GM12878 (cell line): ENCODE measurements around the gene UNC13B. TPM values are rescaled to one million over a fixed set of nuclear protein-coding genes. Genes with fewer than 3 reads are reported as not detected.

ENCODE experiments used
- ATAC-seq: fragments of 200-7000 bp; cut with Tn5 transposase; 3 replicates; pipeline ENCODE4 v1.9.1; 2020; ENCODE audit warnings: mild to moderate bottlenecking, moderate library complexity
- BruUV-seq: library from RNA; stranded (reverse); fragments of 400-500 nt; replicated peaks from 2 replicates; lab custom pipeline; 2021; lab: Mats Ljungman, UMichigan
- CTCF ChIA-PET: fragments of 300-600 bp; sonication (Branson Sonifier 250); formaldehyde crosslinking; extraction: SDS; loops from one replicate; lab custom pipeline; 2021; ENCODE audit warnings: inconsistent platforms; lab: Yijun Ruan, JAX
- POLR2A ChIA-PET: fragments of 350-600 bp; formaldehyde crosslinking; extraction: SDS; loops from one replicate; lab custom pipeline; 2021; ENCODE audit warnings: inconsistent platforms; lab: Charles Lee
- RAD21 ChIA-PET: fragments of 300-600 bp; sonication (Branson Sonifier 250); formaldehyde crosslinking; loops from one replicate; lab custom pipeline; 2023; ENCODE audit warnings: antibody characterized with exemption; ENCODE audit not compliant: unreplicated experiment; lab: Charles Lee
- SMC1A ChIA-PET: fragments of 300-600 bp; sonication (Branson Sonifier 250); formaldehyde crosslinking; loops from one replicate; lab custom pipeline; 2023; ENCODE audit not compliant: unreplicated experiment, uncharacterized antibody; lab: Charles Lee
- DNase-seq: peaks from one replicate; pipeline ENCODE4 v3.0.0-alpha.2; 2011; ENCODE audit warnings: low read depth, low spot score
- FAIRE-seq: peaks from 3 replicates; lab custom pipeline; 2011; peaks lifted over from hg19 to GRCh38; lab: Jason Lieb, UNC
- H2AFZ ChIP-seq: 2 replicates; pipeline ENCODE4 v1.6.0; 2011; ENCODE audit warnings: low read depth, low read length, control low read depth; ENCODE audit not compliant: control insufficient read depth
- H3K27ac ChIP-seq: 2 replicates; pipeline ENCODE4 v1.5.1; 2011; ENCODE audit warnings: control low read depth; ENCODE audit not compliant: control insufficient read depth, insufficient read depth
- H3K27me3 ChIP-seq, 2 experiments: replicated peaks in 1 of 2; 2 replicates each; pipeline versions ENCODE4 v1.6.0 to v1.6.1; 2011; ENCODE audit warnings: low read length in 1 of 2; ENCODE audit not compliant: control insufficient read depth in 2 of 2, insufficient read depth in 2 of 2
- H3K36me3 ChIP-seq, 2 experiments: 2 replicates each; pipeline ENCODE4 v1.5.1; 2011; ENCODE audit warnings: low read length in 1 of 2; ENCODE audit not compliant: control insufficient read depth in 2 of 2, insufficient read depth in 2 of 2
- H3K4me1 ChIP-seq: 2 replicates; pipeline ENCODE4 v1.6.1; 2011; ENCODE audit warnings: mild to moderate bottlenecking, low read length, moderate library complexity, mixed read lengths; ENCODE audit not compliant: control insufficient read depth, insufficient read depth
- H3K4me2 ChIP-seq: 2 replicates; pipeline ENCODE4 v1.6.0; 2011; ENCODE audit warnings: control low read depth; ENCODE audit not compliant: control insufficient read depth, insufficient read depth
- H3K4me3 ChIP-seq: fragments of 200-600 bp; sonication (generic); 2 replicates; pipeline ENCODE4 v1.5.1; 2016
- H3K79me2 ChIP-seq: 2 replicates; pipeline ENCODE4 v1.6.0; 2011; ENCODE audit warnings: low read length; ENCODE audit not compliant: control insufficient read depth, insufficient read depth
- H3K9ac ChIP-seq: 2 replicates; pipeline ENCODE4 v1.8.0; 2011; ENCODE audit warnings: low read length, control low read depth, mixed read lengths; ENCODE audit not compliant: control insufficient read depth, insufficient read depth
- H3K9me3 ChIP-seq: replicated peaks from 3 replicates; pipeline ENCODE4 v1.5.1; 2011; ENCODE audit warnings: mild to moderate bottlenecking, low read length; ENCODE audit not compliant: control insufficient read depth, insufficient read depth
- H4K20me1 ChIP-seq: 2 replicates; pipeline ENCODE4 v1.6.0; 2011; ENCODE audit not compliant: control insufficient read depth, insufficient read depth
- BHLHE40 ChIP-seq, 2 experiments: fragments of 450-650 bp in 1 of 2; IDR thresholded peaks; 2 replicates each; pipeline ENCODE4 v1.6.1; 2011 to 2017; ENCODE audit warnings: low read depth in 2 of 2, borderline replicate concordance in 1 of 2, improper control_type of control experiment in 1 of 2, low read length in 1 of 2, mild to moderate bottlenecking in 1 of 2
- CHD1 ChIP-seq: IDR thresholded peaks from 2 replicates; pipeline ENCODE4 v1.6.1; 2012; ENCODE audit warnings: low read depth, low read length, improper control_type of control experiment
- DPF2 ChIP-seq: fragments of 450-650 bp; IDR thresholded peaks from 2 replicates; pipeline ENCODE4 v1.6.1; 2017; ENCODE audit warnings: mild to moderate bottlenecking
- FOS ChIP-seq: IDR thresholded peaks from 3 replicates; pipeline ENCODE4 v1.6.1; 2011; ENCODE audit warnings: borderline replicate concordance; ENCODE audit not compliant: insufficient read length; ENCODE audit errors: extremely low read depth
- HDAC2 ChIP-seq: fragments of 200-600 bp; sonication (generic); IDR thresholded peaks from 2 replicates; pipeline ENCODE4 v1.6.1; 2017
- MXI1 ChIP-seq: fragments of 150-350 bp; IDR thresholded peaks from 2 replicates; pipeline ENCODE4 v1.6.1; 2011; ENCODE audit warnings: low read depth, mild to moderate bottlenecking, inconsistent platforms, low read length, improper control_type of control experiment
- NBN ChIP-seq: fragments of 450-650 bp; IDR thresholded peaks from 2 replicates; pipeline ENCODE4 v1.6.1; 2016
- NFYA ChIP-seq: IDR thresholded peaks from 2 replicates; pipeline ENCODE4 v1.6.1; 2011; ENCODE audit warnings: low read depth, mild to moderate bottlenecking, low read length, improper control_type of control experiment, borderline replicate concordance
- POLR2AphosphoS5 ChIP-seq: IDR thresholded peaks from 2 replicates; pipeline ENCODE4 v1.6.1; 2011; ENCODE audit warnings: mild to moderate bottlenecking, low read length, inconsistent platforms
- RAD21 ChIP-seq: IDR thresholded peaks from 2 replicates; pipeline ENCODE4 v1.6.1; 2011; ENCODE audit warnings: mild to moderate bottlenecking, low read depth, low read length, moderate library complexity; ENCODE audit not compliant: insufficient read depth
- RCOR1 ChIP-seq: conservative IDR thresholded peaks from 2 replicates; pipeline ENCODE4 v1.6.1; 2012; ENCODE audit warnings: low read depth, low read length, improper control_type of control experiment
- SMC3 ChIP-seq: IDR thresholded peaks from 2 replicates; pipeline ENCODE4 v1.6.1; 2011; ENCODE audit warnings: low read length, improper control_type of control experiment, borderline replicate concordance
- TCF3 ChIP-seq: IDR thresholded peaks from 2 replicates; pipeline ENCODE4 v1.6.1; 2012; ENCODE audit warnings: low read depth, mild to moderate bottlenecking, low read length, borderline replicate concordance; ENCODE audit not compliant: insufficient read depth
- TCF7 ChIP-seq: IDR thresholded peaks from 2 replicates; pipeline ENCODE4 v1.6.1; 2014; ENCODE audit warnings: antibody characterized with exemption, borderline replicate concordance
- YY1 ChIP-seq: IDR thresholded peaks from 2 replicates; pipeline ENCODE4 v1.6.1; 2011; ENCODE audit warnings: low read depth, mild to moderate bottlenecking, low read length
- WGBS: methylation state at CpG from one replicate; pipeline ENCODE4 v1.1.6; 2016; ENCODE audit warnings: low lambda C conversion rate; ENCODE audit not compliant: insufficient replicate concordance, insufficient coverage; ENCODE audit errors: missing lambda C conversion rate; 5-methylcytosine and 5-hydroxymethylcytosine counted together
- in situ Hi-C: fragments of 300-500 bp; cut with MboI; formaldehyde crosslinking; loops from 9 replicates; pipeline ENCODE4 v1.14.3; 2018; ENCODE audit warnings: mixed read lengths
- intact Hi-C: fragments of 100-400 bp; cut with micrococcal nuclease; formaldehyde crosslinking; loops from one replicate; pipeline ENCODE4 v1.14.2; 2022; ENCODE audit not compliant: unreplicated experiment
- polyA plus RNA-seq, 11 experiments: library from polyadenylated mRNA; depleted of rRNA in 4 of 11; unstranded in 6 of 11; stranded (reverse) in 5 of 11; fragments of >200 nt; fragmentation: Nextera tagmentation in 4 of 11; fragmentation: Illumina TruSeq in 1 of 11; extraction: Ambion mirVana in 4 of 11; extraction: Trizol in 1 of 11; gene quantifications; 1 replicate in 1 of 11; 2 replicates in 10 of 11; pipeline versions ENCODE4 v1.2.1 to v1.2.3, GENCODE V29; 2011 to 2016; ENCODE audit warnings: inconsistent platforms in 2 of 11, missing spikeins in 2 of 11, low read depth in 1 of 11
- total RNA-seq, 4 experiments: library from RNA; depleted of rRNA in 3 of 4; stranded (reverse); fragments of >200 nt in 3 of 4; fragmentation: Illumina TruSeq in 1 of 4; extraction: Trizol in 1 of 4; gene quantifications; 2 replicates each; pipeline versions ENCODE4 v1.2.1 to v1.2.3, GENCODE V29; 2013 to 2021
- TF ChIP-seq, protein P1 (sequence below): fragments of 450-650 bp; IDR thresholded peaks from 2 replicates; pipeline ENCODE4 v1.6.1; 2017; ENCODE audit warnings: antibody characterized with exemption, mild to moderate bottlenecking, moderate library complexity
- TF ChIP-seq, protein P2 (sequence below), 3 experiments: IDR thresholded peaks in 2 of 3; conservative IDR thresholded peaks in 1 of 3; 2 replicates each; pipeline ENCODE4 v1.5.1; 2011; ENCODE audit warnings: low read depth in 3 of 3, low read length in 3 of 3, mild to moderate bottlenecking in 3 of 3, control low read depth in 2 of 3, moderate library complexity in 2 of 3, inconsistent platforms in 1 of 3, mixed read lengths in 1 of 3; ENCODE audit not compliant: control insufficient read depth in 2 of 3, insufficient read depth in 1 of 3; ENCODE audit errors: extremely low read depth in 1 of 3
- TF ChIP-seq, protein P3 (sequence below): IDR thresholded peaks from 2 replicates; pipeline ENCODE4 v1.6.1; 2012; ENCODE audit warnings: low read depth, low read length, improper control_type of control experiment

The UNC13B gene
- total and polyA plus RNA-seq, 10 of the 15 experiments (the other 5 are each of a cell fraction or from before 2014, with no cell fraction given), result under 0.01 to 0.42 (median 0.06) TPM; not detected in 4

DNA sequence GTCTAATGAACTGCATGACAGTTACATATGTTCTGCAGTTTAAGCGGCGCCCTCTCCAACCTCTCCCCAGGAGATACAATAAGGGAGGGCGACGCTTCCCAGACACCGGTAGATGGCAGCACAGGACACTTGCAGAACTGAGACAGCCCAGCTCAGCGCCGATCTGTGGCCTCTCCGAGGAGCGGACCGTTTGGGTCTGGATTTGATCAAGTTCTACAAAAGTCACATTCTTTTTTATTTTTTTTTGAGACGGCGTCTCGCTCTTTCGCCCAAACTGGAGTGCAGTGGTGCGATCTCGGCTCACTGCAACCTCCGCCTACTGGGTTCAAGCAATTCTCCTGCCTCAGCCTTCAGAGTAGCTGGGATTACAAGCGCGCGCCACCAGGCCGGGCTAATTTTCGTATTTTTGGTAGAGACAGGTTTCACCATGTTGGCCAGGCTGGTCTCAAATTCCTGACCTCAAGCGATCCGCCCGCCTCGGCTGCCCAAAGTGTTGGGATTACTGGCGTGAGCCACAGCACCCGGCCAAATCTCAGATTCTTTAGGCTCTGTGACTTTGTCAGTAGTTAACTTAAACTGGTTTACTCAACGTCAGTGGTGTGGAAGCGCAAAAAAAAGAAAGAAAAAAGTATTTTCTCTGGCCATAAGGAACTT, 44.8 kb upstream of the UNC13B start:
- no TSS peak for BruUV-seq
- Histone ChIP-seq H3K27me3 (no peaks in the 10 kb centered on the region), H4K20me1 (no peaks in the 10 kb centered on the region), H3K4me1 (peaks cover 24% of the 10 kb centered on the region), H3K79me2 (peaks cover 3% of the 10 kb centered on the region), H3K4me2 (peak overlapping the region; percentile 92), H2AFZ (peak overlapping the region; percentile 84), H3K36me3 (no peaks in the 10 kb centered on the region), H3K27ac (no peak overlapping the region), H3K9me3 (no peaks in the 10 kb centered on the region), H3K4me3 (no peak overlapping the region), H3K9ac (no peak overlapping the region)
- DNase-seq, result no peak
- in situ Hi-C loops, result loop anchor here (5.0 kb wide), 3 partner anchors 140 to 485 kb away; no protein-coding TSS in a partner anchor
- ChIA-PET CTCF (interaction anchor here (0.6 to 3.9 kb wide), 18 partner anchors 10 to 483 kb away, joined by 3 to 85 read pairs (median 5); no protein-coding TSS in a partner anchor), POLR2A (interaction anchor here (0.6 kb wide), 1 partner anchor 140 kb away, joined by 3 read pairs; no protein-coding TSS in a partner anchor), SMC1A (interaction anchor here (1.0 to 3.0 kb wide), 5 partner anchors 139 to 437 kb away, joined by 3 to 23 read pairs (median 4); no protein-coding TSS in a partner anchor), RAD21 (interaction anchor here (0.8 to 2.7 kb wide), 8 partner anchors 14 to 437 kb away, joined by 3 to 20 read pairs (median 6); partner anchors contain the start of gene STOML2)
- 26% methylated on average over 30 of the region's 30 CpGs for WGBS
- peak; percentile 79 for ATAC-seq
- intact Hi-C loops, result loop anchor here (1.0 to 10.0 kb wide), 6 partner anchors 142 to 698 kb away; partner anchors contain the start of genes CREB3, HINT2, SPAG8 and TESK1
- no peak for FAIRE-seq
- TF ChIP-seq, protein P1, sequence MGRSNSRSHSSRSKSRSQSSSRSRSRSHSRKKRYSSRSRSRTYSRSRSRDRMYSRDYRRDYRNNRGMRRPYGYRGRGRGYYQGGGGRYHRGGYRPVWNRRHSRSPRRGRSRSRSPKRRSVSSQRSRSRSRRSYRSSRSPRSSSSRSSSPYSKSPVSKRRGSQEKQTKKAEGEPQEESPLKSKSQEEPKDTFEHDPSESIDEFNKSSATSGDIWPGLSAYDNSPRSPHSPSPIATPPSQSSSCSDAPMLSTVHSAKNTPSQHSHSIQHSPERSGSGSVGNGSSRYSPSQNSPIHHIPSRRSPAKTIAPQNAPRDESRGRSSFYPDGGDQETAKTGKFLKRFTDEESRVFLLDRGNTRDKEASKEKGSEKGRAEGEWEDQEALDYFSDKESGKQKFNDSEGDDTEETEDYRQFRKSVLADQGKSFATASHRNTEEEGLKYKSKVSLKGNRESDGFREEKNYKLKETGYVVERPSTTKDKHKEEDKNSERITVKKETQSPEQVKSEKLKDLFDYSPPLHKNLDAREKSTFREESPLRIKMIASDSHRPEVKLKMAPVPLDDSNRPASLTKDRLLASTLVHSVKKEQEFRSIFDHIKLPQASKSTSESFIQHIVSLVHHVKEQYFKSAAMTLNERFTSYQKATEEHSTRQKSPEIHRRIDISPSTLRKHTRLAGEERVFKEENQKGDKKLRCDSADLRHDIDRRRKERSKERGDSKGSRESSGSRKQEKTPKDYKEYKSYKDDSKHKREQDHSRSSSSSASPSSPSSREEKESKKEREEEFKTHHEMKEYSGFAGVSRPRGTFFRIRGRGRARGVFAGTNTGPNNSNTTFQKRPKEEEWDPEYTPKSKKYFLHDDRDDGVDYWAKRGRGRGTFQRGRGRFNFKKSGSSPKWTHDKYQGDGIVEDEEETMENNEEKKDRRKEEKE, result no peak
- TF ChIP-seq RCOR1 (no peak), RAD21 (peak; percentile 92), CHD1 (no peak), SMC3 (peak; percentile 85), TCF3 (no peak), FOS (no peak), HDAC2 (no peak), BHLHE40 (IDR thresholded peaks at IDR 0.05; ENCODE audit: borderline replicate concordance in 1 of 2, low read depth in 2 of 2, low read length in 1 of 2) (peak; percentile 14 to 44; a peak in 2 of 4 replicates), POLR2AphosphoS5 (no peak), DPF2 (no peak), TCF7 (no peak), MXI1 (peak; percentile 18; the same call in 1 of the 2 replicates), YY1 (peak; percentile 49; the same call in 1 of the 2 replicates), NFYA (no peak), NBN (no peak)
- TF ChIP-seq, protein P2, sequence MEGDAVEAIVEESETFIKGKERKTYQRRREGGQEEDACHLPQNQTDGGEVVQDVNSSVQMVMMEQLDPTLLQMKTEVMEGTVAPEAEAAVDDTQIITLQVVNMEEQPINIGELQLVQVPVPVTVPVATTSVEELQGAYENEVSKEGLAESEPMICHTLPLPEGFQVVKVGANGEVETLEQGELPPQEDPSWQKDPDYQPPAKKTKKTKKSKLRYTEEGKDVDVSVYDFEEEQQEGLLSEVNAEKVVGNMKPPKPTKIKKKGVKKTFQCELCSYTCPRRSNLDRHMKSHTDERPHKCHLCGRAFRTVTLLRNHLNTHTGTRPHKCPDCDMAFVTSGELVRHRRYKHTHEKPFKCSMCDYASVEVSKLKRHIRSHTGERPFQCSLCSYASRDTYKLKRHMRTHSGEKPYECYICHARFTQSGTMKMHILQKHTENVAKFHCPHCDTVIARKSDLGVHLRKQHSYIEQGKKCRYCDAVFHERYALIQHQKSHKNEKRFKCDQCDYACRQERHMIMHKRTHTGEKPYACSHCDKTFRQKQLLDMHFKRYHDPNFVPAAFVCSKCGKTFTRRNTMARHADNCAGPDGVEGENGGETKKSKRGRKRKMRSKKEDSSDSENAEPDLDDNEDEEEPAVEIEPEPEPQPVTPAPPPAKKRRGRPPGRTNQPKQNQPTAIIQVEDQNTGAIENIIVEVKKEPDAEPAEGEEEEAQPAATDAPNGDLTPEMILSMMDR (IDR thresholded peaks at IDR 0.05 in 2 of 3, conservative IDR thresholded peaks at IDR 0.05 in 1 of 3; ENCODE audit: control insufficient read depth in 2 of 3, extremely low read depth in 1 of 3, insufficient read depth in 1 of 3, low read depth in 3 of 3, low read length in 3 of 3), result peak; percentile 93 to 98 (median 95); a peak in 5 of 6 replicates
- TF ChIP-seq, protein P3, sequence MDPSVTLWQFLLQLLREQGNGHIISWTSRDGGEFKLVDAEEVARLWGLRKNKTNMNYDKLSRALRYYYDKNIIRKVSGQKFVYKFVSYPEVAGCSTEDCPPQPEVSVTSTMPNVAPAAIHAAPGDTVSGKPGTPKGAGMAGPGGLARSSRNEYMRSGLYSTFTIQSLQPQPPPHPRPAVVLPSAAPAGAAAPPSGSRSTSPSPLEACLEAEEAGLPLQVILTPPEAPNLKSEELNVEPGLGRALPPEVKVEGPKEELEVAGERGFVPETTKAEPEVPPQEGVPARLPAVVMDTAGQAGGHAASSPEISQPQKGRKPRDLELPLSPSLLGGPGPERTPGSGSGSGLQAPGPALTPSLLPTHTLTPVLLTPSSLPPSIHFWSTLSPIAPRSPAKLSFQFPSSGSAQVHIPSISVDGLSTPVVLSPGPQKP, result no peak
